Fibroblast of the aortic adventitia (primary cell): Measurements from ENCODE around the gene ADAMTS6. TPM values are rescaled to one million over a fixed set of nuclear protein-coding genes. Genes with fewer than 3 reads are reported as not detected.

ENCODE experiments used
- DNase-seq: peaks from one replicate; pipeline ENCODE4 v3.0.0-alpha.2; 2010; ENCODE audit warnings: low read depth
- H3K4me3 ChIP-seq: 2 replicates; pipeline ENCODE4 v1.5.1; 2011; ENCODE audit warnings: low read depth, mild to moderate bottlenecking, control low read depth, low read length, moderate library complexity
- total RNA-seq: library from RNA; depleted of rRNA; stranded (reverse); fragments of >200 nt; gene quantifications from 2 replicates; pipeline ENCODE4 v1.2.3, GENCODE V29; 2012; ENCODE audit warnings: low replicate concordance
- TF ChIP-seq, protein P1 (sequence below): IDR thresholded peaks from 2 replicates; pipeline ENCODE4 v1.5.1; 2011; ENCODE audit warnings: mild to moderate bottlenecking, low read length, control low read depth, inconsistent platforms; ENCODE audit not compliant: insufficient read depth

Gene ADAMTS6
- total RNA-seq, 1 donor: 40.8 TPM

DNA sequence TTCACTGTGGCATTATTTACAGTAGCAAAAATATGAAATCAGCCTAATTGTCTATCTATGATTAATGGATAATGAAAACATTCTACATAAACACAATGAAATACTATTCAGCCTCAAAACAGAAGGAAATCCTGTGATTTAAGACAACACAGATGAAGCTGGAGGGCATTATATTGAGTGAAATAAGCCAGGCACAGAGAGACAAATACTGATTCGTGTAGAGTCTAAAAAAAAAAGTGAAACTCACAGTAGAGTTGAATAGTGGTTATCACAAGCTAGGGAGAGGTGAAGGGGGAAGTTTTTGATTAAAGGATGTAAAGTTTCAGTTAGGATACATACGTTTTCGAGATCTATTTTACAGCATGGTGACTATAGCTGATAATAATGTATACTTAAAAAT is 122.2 kb downstream of the ADAMTS6 start:
- H3K4me3 ChIP-seq: no peak overlapping the region
- TF ChIP-seq, protein P1, sequence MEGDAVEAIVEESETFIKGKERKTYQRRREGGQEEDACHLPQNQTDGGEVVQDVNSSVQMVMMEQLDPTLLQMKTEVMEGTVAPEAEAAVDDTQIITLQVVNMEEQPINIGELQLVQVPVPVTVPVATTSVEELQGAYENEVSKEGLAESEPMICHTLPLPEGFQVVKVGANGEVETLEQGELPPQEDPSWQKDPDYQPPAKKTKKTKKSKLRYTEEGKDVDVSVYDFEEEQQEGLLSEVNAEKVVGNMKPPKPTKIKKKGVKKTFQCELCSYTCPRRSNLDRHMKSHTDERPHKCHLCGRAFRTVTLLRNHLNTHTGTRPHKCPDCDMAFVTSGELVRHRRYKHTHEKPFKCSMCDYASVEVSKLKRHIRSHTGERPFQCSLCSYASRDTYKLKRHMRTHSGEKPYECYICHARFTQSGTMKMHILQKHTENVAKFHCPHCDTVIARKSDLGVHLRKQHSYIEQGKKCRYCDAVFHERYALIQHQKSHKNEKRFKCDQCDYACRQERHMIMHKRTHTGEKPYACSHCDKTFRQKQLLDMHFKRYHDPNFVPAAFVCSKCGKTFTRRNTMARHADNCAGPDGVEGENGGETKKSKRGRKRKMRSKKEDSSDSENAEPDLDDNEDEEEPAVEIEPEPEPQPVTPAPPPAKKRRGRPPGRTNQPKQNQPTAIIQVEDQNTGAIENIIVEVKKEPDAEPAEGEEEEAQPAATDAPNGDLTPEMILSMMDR: no peak
- no peak for DNase-seq

DNA sequence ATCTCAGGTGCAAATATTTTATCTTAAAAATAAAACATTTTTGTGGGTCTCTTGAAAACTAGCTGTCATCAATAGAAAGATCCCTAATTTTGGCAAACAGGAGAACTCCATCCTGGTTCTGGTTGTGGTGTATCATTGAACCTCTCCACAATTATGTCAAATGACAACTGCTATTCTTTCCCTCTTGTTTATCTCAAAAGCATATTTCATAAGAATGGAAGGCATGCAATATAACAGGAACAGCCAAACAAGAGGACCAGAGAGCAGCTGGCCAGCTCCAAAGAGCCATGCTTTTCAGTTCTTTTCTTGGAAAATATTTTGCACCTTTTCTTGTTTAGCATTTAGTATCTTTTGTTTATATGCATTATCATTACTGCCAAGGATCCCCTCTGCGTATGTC is 125.4 kb downstream of the ADAMTS6 start:
- TF ChIP-seq, protein P1: no peak
- no peak overlapping the region for H3K4me3 ChIP-seq
- DNase-seq: peak; percentile 19

DNA sequence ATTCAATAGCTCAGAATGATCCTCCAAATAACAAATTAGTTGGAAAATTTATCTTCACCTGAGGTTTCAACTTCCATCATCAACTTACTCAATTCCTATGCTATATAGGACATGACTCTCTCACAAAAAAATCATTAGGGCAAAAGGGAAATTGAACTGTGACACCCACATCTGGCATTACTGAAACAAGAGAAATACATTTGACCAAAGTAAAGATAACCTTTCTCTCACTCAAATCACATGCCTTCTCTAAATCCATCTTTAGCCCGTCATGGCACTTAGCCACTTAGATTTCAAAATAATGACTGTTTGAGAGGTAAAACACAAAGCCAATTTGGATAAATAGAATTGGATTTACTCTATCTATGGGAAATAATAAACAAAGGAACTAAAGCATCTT is 126.4 kb downstream of the ADAMTS6 start:
- DNase-seq: peak; percentile 22
- TF ChIP-seq, protein P1: no peak
- no peak overlapping the region for H3K4me3 ChIP-seq

DNA sequence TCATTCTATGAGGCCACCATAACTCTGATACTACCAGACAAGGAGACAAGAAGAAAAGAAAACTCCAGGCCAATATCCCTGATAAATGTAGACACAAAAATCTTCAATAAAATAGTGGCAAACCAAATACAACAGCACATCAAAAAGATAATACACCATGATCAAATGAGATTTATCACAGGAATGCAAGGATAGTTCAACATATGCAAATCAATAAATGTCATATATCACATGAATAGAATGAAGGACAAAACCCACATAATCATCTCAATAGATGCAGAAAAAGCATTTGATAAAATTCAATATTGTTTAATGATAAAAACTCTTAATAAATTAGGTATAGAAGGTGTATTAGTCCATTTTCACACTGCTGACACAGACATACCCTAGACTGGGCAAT is 139.9 kb downstream of the ADAMTS6 start:
- TF ChIP-seq, protein P1: no peak
- H3K4me3 ChIP-seq: no peak overlapping the region
- DNase-seq: no peak

DNA sequence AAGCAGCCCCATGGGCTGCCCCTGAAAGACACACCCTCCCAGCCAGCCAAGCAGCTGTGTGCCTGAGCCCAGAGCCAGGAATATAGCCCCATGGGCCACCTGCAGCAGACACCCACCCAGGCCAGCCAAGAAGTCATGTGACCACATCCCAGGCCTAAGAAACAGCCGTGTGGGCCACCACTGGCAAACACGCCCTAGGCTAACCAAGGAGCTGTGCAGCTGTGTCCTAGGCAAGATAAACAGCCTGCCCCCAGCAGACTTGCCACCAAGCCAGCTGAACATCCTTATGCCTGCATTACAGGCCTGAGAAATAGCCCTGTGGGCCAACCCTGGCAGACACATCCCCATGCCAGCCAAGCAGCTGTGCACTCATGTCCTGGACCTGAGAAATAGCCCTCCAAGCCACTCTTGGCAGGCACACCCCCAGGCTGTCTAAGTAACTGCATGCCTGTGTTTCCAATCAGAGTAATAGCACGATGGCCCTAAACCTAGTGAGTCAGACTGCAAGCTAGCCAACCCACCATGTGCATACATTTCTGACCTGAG is 143.0 kb downstream of the ADAMTS6 start:
- H3K4me3 ChIP-seq: no peak overlapping the region
- TF ChIP-seq, protein P1: no peak
- no peak for DNase-seq

DNA sequence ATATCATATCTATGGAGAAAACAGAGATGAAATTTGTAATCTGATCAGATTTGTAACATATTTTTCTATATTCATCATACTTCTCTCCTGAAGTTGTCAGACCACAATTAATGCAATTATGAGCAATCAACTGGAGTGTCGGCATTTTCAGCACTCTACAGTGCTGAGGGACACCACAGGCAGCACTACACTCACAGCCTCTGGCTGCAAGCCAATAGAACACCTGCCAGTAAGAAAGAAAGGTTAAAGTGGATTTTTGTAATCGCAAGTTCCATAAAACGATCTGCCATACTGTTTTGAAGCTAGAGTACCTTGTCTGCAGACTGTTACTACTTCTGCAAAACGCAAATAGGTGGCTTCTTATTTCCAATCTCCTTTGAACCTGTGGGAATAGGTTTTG is 147.6 kb downstream of the ADAMTS6 start:
- TF ChIP-seq, protein P1: no peak
- H3K4me3 ChIP-seq: no peak overlapping the region
- no peak for DNase-seq

DNA sequence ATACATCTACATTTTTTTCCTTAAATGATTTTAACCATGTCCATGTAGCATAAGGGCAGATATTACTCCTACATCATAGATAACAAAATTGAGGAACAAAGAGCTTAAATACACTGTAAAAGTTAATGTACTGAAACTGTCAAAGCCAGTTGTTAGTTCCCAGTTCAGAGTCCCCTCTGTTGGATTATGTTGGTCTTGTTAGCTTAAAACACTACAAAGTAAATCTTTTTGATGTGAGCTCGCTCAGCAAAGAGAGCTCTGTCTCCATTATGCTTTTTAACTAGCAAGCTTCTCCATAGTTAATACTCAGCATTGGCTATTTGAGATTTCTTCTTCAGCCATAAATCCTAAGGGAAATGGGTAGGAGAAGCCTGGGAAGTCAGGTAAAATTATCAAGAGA is 149.1 kb downstream of the ADAMTS6 start:
- TF ChIP-seq, protein P1: no peak
- H3K4me3 ChIP-seq: no peak overlapping the region

More for the DNA sequence above, 149.1 kb downstream of the ADAMTS6 start:
- DNase-seq: no peak
